Right lobe of liver (tissue), 4 donors: ENCODE data around the gene RBM4.

Experiments used
- POLR2A ChIP-seq: fragments of 450-650 bp; IDR thresholded peaks from one replicate; pipeline ENCODE4 v1.6.1; 2017; ENCODE audit warnings: antibody characterized with exemption, mild to moderate bottlenecking
- TF ChIP-seq, protein P1 (sequence below), 4 donors: fragments of 200-600 bp in 3 of 4; fragments of 450-650 bp in 1 of 4; IDR thresholded peaks; one replicate each; pipeline versions ENCODE4 v1.5.1 to v1.8.0; 2016 to 2022; ENCODE audit warnings: antibody characterized with exemption in 4 of 4, mild to moderate bottlenecking in 2 of 4
- donor health status: DM: no; HTN: no; CAD: no.
- donor health status: DM: no; HTN: no; CAD: no.
- donor health status: DM: no; HTN: yes; CAD: no.

DNA sequence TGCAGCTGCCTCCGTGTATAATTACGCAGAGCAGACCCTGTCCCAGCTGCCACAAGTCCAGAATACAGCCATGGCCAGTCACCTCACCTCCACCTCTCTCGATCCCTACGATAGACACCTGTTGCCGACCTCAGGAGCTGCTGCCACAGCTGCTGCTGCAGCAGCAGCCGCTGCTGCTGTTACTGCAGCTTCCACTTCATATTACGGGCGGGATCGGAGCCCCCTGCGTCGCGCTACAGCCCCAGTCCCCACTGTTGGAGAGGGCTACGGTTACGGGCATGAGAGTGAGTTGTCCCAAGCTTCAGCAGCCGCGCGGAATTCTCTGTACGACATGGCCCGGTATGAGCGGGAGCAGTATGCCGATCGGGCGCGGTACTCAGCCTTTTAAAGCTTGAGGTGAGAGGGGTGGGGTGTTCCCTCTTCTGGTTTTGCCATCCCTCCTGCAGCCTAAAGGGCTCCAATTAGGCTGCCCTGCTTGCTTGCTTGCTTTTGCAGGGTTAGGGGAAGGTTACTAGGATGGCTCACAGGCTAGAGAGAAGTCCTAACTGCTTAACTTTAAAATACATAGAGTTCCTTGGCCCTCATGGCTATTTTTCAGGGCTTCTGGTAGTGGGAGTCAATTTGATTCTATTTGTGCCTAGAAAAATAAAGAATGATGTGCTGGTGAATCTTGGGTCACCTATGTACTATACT, 5.4 kb downstream of the RBM4 start:
- no peak for TF ChIP-seq POLR2A
- TF ChIP-seq, protein P1, sequence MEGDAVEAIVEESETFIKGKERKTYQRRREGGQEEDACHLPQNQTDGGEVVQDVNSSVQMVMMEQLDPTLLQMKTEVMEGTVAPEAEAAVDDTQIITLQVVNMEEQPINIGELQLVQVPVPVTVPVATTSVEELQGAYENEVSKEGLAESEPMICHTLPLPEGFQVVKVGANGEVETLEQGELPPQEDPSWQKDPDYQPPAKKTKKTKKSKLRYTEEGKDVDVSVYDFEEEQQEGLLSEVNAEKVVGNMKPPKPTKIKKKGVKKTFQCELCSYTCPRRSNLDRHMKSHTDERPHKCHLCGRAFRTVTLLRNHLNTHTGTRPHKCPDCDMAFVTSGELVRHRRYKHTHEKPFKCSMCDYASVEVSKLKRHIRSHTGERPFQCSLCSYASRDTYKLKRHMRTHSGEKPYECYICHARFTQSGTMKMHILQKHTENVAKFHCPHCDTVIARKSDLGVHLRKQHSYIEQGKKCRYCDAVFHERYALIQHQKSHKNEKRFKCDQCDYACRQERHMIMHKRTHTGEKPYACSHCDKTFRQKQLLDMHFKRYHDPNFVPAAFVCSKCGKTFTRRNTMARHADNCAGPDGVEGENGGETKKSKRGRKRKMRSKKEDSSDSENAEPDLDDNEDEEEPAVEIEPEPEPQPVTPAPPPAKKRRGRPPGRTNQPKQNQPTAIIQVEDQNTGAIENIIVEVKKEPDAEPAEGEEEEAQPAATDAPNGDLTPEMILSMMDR (IDR thresholded peaks at IDR 0.05) = no peak
